G401 (cell line): ENCODE measurements around the gene IL15RA. TPM values are rescaled to one million over a fixed set of nuclear protein-coding genes. Genes with fewer than 3 reads are reported as not detected.

Source experiments
- DNase-seq: peaks from one replicate; pipeline ENCODE4 v3.0.0-alpha.2; 2015; ENCODE audit warnings: low spot score
- in situ Hi-C: cut with HindIII; loops from 2 replicates; pipeline ENCODE4 v1.10.0; 2016; ENCODE audit warnings: low sequenced_read_pairs, mixed read lengths
- total RNA-seq: library from RNA; depleted of rRNA; stranded (reverse); fragments of >200 nt; shearing (Covaris generic); gene quantifications from 2 replicates; pipeline ENCODE4 v1.2.3, GENCODE V29; 2014; rRNA removed

Gene IL15RA
- total RNA-seq, result 0.98 TPM in 1 of 2 replicates, not detected in the other

DNA sequence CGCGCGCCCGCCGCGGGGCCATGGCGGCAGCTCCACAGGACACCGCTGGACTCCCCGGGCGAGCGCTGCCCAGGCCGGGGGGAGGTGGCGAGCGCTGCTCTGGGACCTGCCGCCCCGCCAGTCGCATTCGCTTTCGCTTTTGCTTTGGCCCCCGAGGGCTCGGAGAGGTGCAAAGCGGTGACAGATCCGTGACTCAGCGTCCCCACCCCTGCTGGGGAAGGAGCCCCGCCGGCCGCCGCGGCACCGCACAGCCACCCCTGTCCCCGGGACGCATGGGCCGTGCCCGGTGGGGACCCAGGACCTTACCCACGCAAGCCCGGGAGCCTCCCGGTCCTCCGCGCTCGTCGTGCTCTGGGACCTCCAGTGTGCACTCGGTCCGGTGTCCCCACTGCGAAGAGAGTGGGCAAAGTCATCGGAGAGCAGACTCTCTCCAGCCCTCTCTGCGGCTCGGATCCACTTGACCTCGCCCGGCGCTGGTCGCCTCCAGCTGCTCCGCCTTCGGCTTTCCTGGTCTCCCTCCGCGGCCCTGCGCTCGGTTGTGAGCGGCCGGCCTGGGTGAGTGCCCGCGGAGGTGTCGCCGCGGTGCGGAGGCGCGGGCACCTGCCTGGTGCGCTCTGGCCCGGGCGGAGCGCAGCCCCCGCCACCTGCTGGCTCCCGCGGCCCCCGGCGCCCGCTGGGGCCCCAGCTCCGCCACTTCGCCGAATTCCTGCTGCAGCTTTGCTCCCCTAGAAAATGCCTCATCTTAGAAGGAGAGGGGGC, at the start of gene IL15RA:
IL15RA (minus strand) TSS at position 73 of the 759 bp plus-strand sequence; CDS start at position 22, 51 bp downstream.
- no peak for DNase-seq

GRCh38 chr10:6025683-6026255, 48.4 kb upstream of the IL15RA start:
- in situ Hi-C loops, result no loop called here
- no peak for DNase-seq

More for the DNA sequence above, at the start of gene IL15RA:
- in situ Hi-C loops, result no loop called here

- DNase-seq, result no peak
- in situ Hi-C loops, result no loop called here
These were observed 47.0 kb upstream of the IL15RA start for GRCh38 chr10:6024334-6024682.

- in situ Hi-C loops, result no loop called here
- no peak for DNase-seq
These were observed 46.5 kb upstream of the IL15RA start for GRCh38 chr10:6023661-6024333.

DNA sequence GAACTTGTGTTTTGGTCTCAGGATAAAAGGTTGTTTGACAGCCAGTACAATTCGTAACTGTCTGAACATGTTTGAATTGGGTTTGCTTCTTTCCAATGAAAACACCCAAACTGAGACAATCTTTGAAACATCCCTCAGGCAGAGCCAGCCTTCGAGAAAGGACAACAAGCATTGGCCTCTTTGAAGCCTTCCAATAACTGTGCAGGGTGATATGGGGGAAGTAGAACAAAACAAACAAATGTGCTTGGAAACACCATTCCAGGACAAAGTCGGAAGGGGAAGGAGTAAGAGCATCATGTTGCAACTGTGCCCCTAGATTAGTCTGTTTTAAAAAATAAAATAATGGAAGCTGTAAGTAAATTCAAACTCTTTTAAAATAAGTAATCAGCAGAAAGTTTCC, 45.3 kb upstream of the IL15RA start:
- in situ Hi-C loops, result no loop called here
- no peak for DNase-seq

DNA sequence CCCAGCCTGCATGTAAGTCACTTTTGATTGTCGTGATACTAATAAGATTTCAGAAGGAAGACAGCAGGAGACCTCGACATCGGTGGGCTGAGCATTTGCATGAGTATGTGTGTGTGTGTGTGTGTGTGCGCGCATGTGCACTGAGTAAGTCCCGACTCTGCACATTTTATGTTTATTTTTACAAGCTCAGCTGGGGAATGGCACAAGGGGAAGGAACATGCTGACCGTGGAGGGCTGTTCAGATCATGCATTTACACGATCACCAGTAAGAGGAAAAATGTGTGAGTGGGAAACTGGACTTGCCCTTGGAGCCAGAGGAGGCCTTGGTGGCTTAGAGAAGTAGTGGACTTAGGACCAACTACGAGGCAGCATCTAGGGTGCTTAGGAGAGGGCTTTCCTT, 43.5 kb upstream of the IL15RA start:
- in situ Hi-C loops, result no loop called here
- no peak for DNase-seq

DNA sequence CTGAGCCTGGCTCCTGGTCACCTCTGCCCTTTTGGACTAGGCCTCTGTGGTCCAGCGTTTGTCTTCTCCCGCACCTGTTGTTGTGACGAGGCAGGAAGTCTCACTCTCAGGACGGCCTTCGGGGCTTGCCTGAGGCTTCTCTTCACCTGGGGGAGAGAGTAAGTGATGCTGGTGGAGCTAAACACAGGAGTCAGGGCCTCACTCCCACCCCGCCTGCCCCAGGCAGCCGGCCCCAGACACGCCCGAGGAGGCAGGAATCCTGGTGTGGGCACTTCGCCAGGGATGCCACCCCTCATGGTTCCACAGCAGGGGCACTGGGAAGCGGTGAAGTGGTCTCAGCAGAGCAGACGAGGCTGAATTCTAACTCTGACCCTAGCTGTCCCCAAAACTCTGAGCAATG, 42.5 kb upstream of the IL15RA start:
- in situ Hi-C loops, result no loop called here
- no peak for DNase-seq

DNA sequence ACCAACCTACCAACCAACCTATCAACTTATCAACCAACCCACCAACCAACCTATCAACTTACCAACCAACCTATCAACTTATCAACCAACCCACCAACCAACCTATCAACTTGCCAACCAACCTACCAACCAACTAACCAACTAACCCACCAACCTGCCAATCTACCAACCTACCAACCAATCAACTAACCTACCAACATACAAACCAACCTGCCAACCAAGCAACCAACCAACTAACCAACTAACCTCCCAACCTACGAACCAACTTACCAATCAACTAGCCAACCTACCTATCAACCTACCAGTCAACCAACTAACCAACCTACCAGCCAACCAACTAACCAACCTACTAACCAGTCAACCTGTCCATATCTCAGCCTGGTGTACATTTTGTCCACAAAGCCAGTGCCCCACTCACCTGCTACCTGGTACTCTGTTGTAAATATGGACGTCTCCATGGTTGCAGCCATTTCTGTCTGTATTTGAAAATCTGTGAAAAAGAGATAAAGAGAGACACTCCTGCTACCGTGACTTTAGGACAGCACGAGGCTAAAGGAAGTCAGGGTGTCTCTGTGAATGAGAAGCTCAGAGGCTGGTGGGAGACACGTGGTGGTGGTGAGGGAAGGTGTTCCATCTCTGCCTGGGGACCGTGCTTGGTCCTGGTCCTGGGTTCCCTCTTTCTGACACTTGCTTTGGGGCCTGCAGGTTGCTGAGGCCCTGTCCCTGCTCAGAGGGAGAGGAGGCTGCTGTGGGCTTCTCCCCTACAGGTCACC, 41.9 kb upstream of the IL15RA start:
- in situ Hi-C loops, result no loop called here

GRCh38 chr10:6018422-6018821, 41.1 kb upstream of the IL15RA start:
- in situ Hi-C loops, result no loop called here
- no peak for DNase-seq

More for the DNA sequence above, 41.9 kb upstream of the IL15RA start:
- DNase-seq, result no peak

GRCh38 chr10:6017781-6018354, 40.5 kb upstream of the IL15RA start:
- in situ Hi-C loops, result no loop called here
- no peak for DNase-seq

DNA sequence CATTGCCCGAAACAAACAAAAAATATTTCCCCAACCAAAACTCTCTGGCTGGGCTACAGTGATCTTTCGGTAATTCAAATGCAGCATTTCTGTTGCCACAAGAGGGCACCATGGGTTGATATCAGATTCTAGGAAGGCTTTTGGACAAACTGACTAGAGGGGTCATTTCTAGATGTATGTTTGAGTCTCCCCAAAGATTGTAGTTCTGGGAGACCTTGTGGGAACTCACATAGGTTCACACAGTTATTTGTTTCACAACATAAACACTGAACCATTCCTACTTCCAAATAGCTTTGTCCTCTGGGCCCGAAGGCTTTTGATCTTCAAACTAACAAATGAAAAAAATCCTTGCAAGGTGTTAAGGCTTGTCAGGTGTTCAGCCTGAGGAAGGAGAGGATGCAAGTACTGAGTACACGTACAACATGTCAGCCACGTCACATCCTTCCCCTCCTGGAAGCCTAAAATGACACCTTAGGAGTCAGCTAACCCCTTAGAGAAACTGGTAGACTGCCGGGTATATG, 37.0 kb upstream of the IL15RA start:
- in situ Hi-C loops, result no loop called here
- peak; percentile 25 for DNase-seq

GRCh38 chr10:6013413-6014192, 36.3 kb upstream of the IL15RA start:
- in situ Hi-C loops, result no loop called here
- DNase-seq, result no peak

DNA sequence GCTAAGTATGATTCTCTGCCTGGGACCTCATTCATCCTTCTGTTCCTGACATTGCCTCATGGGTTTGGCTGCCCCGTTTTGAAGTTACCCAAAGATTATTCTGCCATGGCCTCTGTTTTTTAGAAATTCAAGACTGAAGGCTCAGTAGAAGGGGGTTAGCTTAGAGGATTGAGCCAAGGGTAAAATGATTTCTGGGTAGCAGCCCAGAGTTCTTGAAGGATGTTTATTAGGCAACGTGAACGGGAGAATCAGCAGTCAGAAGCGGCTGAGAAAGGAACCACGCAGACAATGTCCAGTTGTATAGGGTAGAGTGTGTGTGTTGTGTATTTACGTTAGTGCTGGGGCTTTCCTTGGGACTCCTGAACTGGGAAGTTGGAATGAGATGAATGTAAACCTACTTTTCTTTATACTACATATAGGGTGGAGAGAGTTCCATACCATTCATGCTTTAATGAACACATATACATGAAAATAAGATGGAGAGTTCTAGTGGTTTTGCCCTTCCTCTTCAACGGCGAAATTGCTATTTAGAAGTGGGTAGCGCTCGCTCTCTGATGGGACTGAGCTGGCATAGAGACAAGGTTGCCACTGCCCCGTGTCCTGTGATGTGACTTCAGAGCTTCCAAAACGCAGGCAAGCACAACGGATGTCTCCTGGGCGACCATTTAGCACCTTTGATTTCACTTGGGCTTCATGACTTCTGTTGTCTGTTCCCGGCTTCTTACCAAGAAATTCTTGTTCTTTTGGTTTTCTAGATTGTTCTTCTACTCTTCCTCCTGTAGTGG, 35.0 kb upstream of the IL15RA start:
- no peak for DNase-seq
- in situ Hi-C loops, result no loop called here

DNA sequence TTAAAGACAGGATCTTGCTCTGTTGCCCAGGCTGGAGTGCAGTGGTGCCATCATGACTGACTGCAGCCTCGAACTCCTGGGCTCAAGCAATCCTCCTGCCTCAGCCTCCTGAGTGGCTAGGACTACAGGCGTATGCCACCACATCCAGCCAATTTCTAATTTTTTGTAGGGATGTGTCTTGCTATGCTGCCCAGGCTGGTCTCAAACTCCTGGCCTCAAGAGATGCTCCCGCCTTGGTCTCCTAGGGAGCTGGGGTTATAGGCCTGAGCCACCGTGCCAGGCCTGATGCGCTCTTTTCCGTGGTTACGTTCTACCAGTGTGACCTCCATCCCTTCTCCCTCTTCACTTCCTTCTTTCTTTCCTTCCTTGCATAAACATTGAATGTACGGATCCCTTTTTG, 34.2 kb upstream of the IL15RA start:
- DNase-seq, result no peak
- in situ Hi-C loops, result no loop called here

DNA sequence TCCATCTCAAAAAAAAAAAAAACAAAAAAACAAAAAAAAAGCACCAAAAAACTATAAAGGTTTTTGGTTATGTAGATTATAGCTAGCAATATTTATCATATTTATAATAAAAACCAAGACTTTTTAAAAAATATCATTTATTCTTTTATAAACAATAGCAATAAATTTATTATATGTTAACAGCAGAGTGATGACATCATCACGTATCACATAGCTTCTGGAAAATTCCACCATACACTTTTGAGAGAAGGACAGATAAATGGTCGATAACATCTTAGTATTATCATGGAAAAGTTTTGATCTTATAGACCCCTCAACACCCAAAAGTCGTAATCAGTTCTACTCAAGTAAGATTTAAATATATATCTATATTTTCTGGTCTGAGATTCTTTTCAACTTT, 33.2 kb upstream of the IL15RA start:
- no peak for DNase-seq
- in situ Hi-C loops, result no loop called here

DNA sequence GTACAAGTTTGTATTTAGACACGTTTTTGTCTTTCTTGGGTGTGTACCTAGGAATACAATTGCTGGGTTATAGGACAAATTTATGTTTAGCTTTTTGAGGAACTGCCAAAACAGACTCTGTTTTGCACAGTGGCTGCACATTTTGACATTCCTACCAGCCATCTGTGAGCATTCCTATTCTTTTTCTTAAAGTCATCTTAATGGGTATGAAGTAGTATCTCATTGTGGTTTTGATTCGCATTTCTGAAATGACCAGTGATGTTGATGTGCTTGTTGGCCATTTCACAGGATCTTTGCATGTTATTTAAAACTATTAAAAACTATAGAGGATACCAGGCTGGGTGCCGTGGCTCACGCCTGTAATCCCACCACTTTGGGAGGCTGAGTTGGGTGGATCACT, 32.6 kb upstream of the IL15RA start:
- no peak for DNase-seq
- in situ Hi-C loops, result no loop called here

DNA sequence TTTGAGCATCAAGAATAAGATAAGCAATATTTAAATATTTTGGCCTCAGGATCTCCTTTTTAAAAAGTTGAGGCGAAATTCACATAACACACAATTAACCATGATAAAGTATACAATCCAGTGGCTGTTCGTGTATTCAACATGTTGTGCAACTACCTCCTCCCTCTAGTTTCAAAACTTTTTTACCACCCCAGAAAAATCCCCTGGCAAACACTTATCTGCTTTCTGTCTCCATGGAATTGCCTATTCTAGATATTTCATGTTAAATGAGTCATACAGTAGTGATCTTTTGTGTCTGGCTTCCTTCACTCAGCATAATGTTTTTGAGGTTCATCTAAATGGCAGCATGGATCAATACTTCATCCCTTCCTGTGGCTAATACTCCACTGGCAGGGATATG, 31.8 kb upstream of the IL15RA start:
- no peak for DNase-seq
- in situ Hi-C loops, result no loop called here
